CD4-positive, alpha-beta T cell treated with Interleukin-6 at 100 ng/mL for 8 hours (primary cell): ENCODE results near the gene RAPGEF4.

ENCODE experiments used
- DNase-seq: peaks from one replicate; pipeline ENCODE4 v3.0.0-alpha.2; 2020; ENCODE audit warnings: mixed read lengths, low spot score

Gene RAPGEF4

GRCh38 chr2:172969166-172969565, 233.5 kb downstream of the RAPGEF4 start:
- DNase-seq: no peak

DNA sequence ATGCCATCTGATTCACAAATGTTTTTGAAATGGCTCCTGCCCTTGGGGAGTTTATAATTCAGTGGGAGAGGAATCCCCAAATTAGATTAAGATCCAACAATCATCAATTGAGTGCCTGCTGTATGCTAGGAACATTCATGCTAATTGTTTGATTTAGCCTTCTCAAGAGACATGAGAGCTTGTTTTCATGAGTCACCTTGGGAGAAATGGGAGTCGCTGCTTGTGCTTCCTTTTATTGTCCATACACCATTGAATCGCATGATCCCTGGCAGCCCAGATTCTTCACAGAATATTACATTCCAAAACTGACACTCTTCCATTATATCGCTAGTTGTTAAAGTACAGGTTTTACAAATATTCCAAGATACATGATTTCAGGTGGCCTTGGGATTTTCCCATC, 234.0 kb downstream of the RAPGEF4 start:
- no peak for DNase-seq

DNA sequence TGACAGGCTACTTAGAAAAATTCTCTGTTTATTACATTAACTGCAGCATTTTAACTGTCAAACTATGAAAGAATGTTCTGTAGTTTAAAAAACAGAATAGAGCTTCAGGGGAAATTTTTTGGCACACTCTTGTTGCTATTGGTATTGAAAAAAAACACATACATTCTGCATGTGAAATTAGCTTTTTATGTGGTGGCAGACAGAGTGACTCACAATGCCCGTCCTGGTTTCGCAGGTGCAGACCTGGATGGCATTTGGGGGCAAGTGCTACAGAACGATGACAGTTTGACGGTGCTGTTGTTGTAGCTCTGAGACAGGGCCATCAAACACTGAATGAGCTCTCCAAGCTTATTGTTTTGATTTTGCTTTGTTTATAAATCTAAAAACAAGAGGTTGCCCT, 235.0 kb downstream of the RAPGEF4 start:
- peak; percentile 18 for DNase-seq

DNA sequence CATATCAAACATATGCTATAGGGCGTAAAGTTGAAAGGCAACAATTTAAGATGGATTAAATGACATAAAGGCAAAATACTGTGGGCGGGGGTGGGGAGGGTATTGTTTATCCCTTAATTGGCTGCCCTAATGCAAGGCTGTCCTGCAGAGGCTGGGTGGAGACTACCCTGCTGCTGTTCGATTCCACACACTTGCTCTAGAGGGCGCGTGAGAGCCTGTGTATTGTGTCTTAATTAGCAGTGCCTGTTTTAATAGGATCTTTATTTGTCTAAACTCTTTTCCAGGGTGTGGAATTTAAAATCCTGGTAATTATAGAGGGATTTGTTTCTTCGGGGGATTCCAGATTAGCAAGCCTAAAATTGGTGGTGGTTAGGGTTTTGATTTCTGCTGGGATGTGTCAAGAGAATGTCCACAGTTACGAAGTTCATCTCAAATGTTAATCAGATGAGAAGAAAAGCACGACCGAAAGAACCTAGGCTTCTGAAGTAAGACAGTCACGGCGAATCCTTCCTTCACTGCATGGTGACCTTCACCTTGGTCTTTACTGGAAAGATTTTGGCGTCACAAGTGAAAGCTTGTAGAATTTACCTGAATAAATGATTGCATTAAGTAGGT, 236.5 kb downstream of the RAPGEF4 start:
- DNase-seq: peak; percentile 6

- no peak for DNase-seq
These were observed 239.1 kb downstream of the RAPGEF4 start for GRCh38 chr2:172974762-172975161.

DNA sequence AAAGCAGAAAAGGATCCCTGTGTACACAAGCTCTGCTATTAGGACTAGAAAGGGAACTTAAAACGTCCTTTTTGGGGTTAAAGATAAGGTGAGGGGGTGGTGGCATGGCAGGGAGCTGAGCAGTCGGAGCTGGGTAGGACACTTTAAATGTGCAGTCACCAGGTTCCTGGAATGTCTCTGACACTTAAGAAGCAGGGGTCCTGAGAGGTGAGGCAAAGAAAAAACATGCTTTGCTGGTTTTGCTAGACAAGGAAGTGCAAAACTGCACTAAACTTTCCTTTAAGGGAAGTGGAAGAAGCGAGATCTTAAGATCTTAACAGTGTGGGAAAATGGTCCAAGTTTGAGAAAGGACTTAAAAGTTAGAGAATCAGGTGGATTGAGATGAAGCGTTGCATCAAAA, 240.5 kb downstream of the RAPGEF4 start:
- DNase-seq: no peak

DNA sequence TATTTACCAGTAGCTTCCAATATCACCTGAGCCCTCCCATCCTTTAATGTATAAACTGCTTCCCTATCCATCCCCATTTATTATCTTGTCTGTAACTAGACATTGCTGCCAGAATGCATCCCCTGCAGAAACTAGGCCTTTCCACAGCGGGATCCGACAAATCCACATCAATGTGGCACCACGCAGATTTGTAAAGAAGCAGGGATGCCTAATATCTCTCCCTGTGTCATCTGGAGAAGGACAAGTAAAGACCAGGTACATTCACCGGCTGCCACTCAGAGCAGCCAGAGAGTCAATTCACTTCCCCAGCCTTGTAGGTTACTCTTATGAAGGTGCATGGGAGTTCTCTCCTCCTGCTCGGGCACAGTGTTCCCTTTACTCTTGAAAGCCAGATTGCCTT, 241.2 kb downstream of the RAPGEF4 start:
- DNase-seq: no peak

GRCh38 chr2:172977270-172978062, 241.8 kb downstream of the RAPGEF4 start:
- no peak for DNase-seq

DNA sequence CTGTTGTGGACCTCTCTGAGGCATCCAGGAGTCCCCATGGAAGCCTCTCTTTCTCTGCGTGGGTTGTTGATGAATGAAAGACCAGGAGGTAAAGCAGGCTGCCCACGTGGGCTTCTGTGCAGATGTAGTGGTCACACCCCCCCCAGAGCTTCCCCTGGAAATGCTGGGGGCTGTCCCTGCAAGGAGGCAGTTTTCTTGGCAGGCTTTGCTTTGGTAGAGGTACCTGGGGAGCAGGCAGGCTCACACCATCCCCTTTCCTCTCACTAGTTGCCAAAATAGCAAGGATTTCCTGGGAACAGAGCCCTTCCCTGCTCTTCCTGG, 242.4 kb downstream of the RAPGEF4 start:
- no peak for DNase-seq

DNA sequence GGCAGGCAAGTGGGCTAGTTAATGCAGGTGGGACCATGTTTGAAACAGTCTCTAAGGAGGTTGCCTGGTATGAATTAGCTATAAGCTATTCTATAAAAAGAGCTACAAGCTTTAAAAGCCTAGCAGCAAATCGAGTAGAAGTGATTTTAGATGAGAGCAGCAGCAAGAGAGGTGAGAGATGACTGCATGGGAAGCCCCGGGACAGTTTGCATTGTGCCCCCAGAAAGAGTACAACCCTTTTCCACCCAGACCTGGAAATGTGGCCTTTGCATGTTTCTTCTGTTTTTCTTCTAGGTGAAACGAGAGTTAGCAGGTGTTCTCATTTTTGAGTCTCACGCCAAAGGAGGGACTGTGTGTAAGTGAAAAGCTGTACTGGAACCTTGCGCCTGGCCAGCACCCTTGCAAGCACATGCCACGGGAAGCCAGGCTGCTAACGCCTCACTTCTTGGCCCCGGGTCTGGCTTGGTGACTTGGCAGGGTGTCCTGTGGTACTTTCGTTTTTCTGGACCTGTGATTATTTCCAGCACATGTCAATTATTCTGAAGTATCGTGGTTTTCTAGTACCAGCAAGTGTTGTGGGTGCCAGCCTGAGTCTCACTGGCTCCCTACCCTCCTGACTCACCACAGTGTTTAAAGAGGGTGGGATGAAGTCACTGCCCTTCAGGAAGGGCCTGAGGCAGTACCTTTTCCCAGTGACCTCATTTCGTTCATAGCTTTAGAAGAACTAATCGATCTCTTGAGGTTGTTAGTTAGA, 249.7 kb downstream of the RAPGEF4 start:
- no peak for DNase-seq

GRCh38 chr2:172986040-172986439, 250.4 kb downstream of the RAPGEF4 start:
- DNase-seq: no peak

DNA sequence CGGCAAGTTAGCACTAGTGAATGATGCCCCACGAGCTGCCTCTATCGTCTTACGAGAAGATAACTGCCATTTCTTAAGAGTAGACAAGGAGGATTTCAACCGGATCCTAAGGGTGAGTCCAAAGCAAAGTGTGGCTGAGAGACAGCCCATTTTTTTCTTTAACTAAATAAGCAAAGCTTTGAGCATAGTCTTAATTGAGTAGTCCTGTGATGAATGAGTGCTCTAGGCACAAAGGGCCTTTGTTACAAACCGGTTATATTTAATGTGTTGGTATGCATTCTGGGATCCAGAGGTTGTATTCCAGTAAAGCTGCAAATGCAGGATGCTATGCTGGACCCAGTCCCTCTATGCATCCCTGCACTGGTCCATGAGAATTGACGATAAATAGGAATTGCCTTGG, 253.1 kb downstream of the RAPGEF4 start:
- DNase-seq: no peak

DNA sequence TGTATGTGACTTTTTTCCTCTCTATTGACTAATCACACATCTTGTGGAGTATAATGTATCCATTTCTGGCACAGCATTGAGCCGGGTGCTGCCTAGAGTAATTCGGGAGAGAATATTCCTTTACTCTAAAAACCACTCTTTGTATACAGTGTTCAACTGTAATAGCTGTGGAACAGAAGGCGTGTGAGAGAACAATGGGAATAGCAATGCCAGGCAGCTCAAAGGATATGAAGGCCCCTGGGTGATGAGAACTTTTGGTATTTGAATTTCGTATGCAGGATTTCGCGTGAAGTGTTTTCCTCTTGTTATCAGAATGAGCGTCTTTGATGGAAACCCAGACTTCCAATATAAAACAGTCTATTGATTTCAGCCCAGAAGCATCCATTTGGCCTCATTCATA, 255.4 kb downstream of the RAPGEF4 start:
- no peak for DNase-seq

- DNase-seq: no peak
These were observed 257.5 kb downstream of the RAPGEF4 start for GRCh38 chr2:172993139-172993538.

DNA sequence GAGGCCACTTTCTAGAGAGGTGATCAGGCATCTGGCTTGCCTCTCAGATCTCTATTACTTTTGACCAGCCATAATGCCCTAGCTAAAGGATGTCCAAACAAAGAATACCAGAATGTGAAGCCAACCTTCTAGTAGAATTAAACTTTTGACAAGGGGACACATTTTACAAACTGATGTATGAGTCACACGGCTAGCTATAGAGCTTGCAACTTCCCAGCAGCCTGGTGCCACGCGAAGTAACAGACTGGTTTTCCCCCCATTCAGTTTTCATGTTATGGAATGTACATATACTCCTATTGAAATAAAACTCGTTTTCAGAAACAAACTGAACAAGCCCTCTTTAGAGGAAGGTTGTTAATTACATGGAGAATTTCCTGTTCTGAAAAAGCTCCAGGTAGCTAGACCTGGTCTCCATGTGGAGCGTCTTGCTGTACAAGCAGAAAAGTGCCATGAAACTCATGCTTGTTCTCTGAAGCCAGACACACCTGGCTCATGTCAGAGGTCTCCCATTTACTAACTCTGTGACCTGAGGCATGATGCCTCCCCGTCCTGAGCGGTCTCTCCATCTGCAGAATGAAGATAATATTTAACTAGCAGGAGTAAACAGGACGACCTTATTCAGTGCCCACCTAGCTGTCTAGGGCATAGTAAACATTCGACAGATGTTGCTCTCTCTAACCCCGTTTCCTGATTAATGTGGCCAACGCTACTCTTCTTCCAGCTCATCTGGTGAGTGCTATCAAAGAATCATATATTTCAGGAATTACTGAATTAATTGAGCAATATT, 258.5 kb downstream of the RAPGEF4 start:
- no peak for DNase-seq

GRCh38 chr2:172994864-172995263, 259.2 kb downstream of the RAPGEF4 start:
- no peak for DNase-seq

DNA sequence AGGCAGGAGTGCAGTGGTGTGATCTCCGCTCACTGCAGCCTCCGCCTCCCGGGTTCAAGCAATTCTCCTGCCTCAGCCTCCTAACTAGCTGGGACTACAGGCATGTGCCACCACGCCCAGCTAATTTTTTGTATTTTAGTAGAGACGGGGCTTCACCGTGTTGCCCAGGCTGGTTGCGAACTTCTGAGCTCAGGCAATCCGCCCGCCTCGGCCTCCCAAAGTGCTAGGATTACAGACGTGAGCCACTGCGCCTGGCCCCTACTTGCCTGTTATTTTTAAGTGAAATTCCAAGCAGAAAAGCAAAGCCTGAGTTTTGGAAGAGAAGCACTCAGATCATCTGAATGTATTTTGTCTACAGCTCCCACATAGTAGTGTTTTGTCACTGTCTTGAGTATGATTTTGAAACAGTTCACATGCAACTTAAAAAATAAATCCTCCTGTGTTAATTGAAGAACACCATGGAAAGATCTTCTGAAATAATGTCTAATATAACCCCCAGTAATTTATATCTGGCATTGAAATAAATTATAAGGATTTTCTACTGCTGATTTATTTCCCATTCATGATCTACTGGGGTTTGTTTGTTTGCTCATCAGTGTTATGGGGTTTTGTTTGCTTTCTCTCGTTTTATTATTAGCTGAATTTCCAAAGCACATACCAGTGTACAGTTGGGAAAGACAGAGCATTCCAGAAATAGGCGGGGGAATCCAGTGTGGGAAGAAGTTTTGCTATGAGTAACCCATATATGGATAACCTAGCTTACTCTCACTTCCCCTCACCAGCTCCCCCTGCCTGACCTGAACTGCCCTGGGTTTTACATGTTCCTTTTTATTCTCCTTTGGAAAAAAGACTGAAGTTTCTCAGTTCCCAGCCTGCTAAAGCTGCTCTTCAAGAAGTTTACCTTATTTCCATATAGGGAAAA, 259.9 kb downstream of the RAPGEF4 start:
- no peak for DNase-seq

- no peak for DNase-seq
These were observed 260.8 kb downstream of the RAPGEF4 start for GRCh38 chr2:172996387-172996961.

GRCh38 chr2:172997031-172997430, 261.4 kb downstream of the RAPGEF4 start:
- DNase-seq: no peak

GRCh38 chr2:172998547-172999272, 263.1 kb downstream of the RAPGEF4 start:
- DNase-seq: no peak
